Endothelial cell (in vitro differentiated cells): ENCODE data around the gene STIL. TPM values are rescaled to one million over a fixed set of nuclear protein-coding genes. Genes with fewer than 3 reads are reported as not detected.
A peak's percentile ranks its signal among the peaks of the same experiment; 100 is the strongest.

Experiments used
- DNase-seq: peaks from one replicate; pipeline ENCODE4 v3.0.0; 2021; ENCODE audit warnings: low spot score
- H3K27ac Mint-ChIP-seq: one replicate; pipeline ENCODE4 v1.8.0; 2021; ENCODE audit warnings: mixed read lengths, inconsistent platforms; ENCODE audit not compliant: unreplicated experiment
- H3K27me3 Mint-ChIP-seq: one replicate; pipeline ENCODE4 v1.8.0; 2021; ENCODE audit warnings: mild to moderate bottlenecking, moderate library complexity, mixed read lengths, inconsistent platforms; ENCODE audit not compliant: unreplicated experiment
- H3K36me3 Mint-ChIP-seq: one replicate; pipeline ENCODE4 v1.8.0; 2021; ENCODE audit warnings: mild to moderate bottlenecking, low read depth, mixed read lengths, inconsistent platforms; ENCODE audit not compliant: unreplicated experiment
- H3K4me1 Mint-ChIP-seq: one replicate; pipeline ENCODE4 v1.8.0; 2021; ENCODE audit warnings: mild to moderate bottlenecking, mixed read lengths, inconsistent platforms; ENCODE audit not compliant: unreplicated experiment
- H3K4me3 Mint-ChIP-seq: one replicate; pipeline ENCODE4 v1.8.0; 2021; ENCODE audit warnings: mild to moderate bottlenecking, mixed read lengths, inconsistent platforms; ENCODE audit not compliant: unreplicated experiment
- H3K9me3 Mint-ChIP-seq: one replicate; pipeline ENCODE4 v1.8.0; 2021; ENCODE audit warnings: mixed read lengths, inconsistent platforms; ENCODE audit not compliant: unreplicated experiment
- CTCF ChIP-seq: fragments of 200-600 bp; sonication (generic); IDR thresholded peaks from one replicate; pipeline ENCODE4 v1.5.0; 2021; ENCODE audit warnings: antibody characterized with exemption; ENCODE audit not compliant: unreplicated experiment
- total RNA-seq: library from RNA; stranded (reverse); fragmentation: NEBNext Ultra II Directional; extraction: Animal tissue kit (Norgen Biotek cat#: 25700); gene quantifications from one replicate; pipeline ENCODE4 v1.2.1, GENCODE V29; 2021; ENCODE audit not compliant: unreplicated experiment

Gene STIL
- total RNA-seq, 1 donor from 2014 or later = 12.1 TPM

- Mint-ChIP-seq H3K4me1 (peaks cover 54% of the 10 kb centered on the region), H3K9me3 (no peaks in the 10 kb centered on the region), H3K27ac (peak overlapping the region; percentile 100), H3K36me3 (peaks cover 49% of the 10 kb centered on the region), H3K27me3 (peaks cover 54% of the 10 kb centered on the region), H3K4me3 (peak overlapping the region; percentile 100)
- no peak for TF ChIP-seq CTCF
- DNase-seq = peak; percentile 47
Observed at GRCh38 chr1:47228644-47229030, 85.3 kb downstream of the STIL start.

- Mint-ChIP-seq H3K4me3 (peak overlapping the region; percentile 100), H3K9me3 (no peaks in the 10 kb centered on the region), H3K27me3 (peaks cover 45% of the 10 kb centered on the region), H3K36me3 (peaks cover 49% of the 10 kb centered on the region), H3K4me1 (peaks cover 43% of the 10 kb centered on the region), H3K27ac (peak overlapping the region; percentile 100)
- TF ChIP-seq CTCF = no peak
- DNase-seq = no peak
Observed at GRCh38 chr1:47227341-47228232, 86.4 kb downstream of the STIL start.

GRCh38 chr1:47226839-47227215 is 87.1 kb downstream of the STIL start:
- H3K4me3 Mint-ChIP-seq = peak overlapping the region; percentile 100

GRCh38 chr1:47226121-47226838 is 87.7 kb downstream of the STIL start:
- Mint-ChIP-seq H3K36me3 (peaks cover 43% of the 10 kb centered on the region), H3K9me3 (no peaks in the 10 kb centered on the region), H3K27ac (peak overlapping the region; percentile 100), H3K27me3 (peaks cover 38% of the 10 kb centered on the region), H3K4me1 (peaks cover 42% of the 10 kb centered on the region), H3K4me3 (peak overlapping the region; percentile 100)
- peak; percentile 41 for DNase-seq
- TF ChIP-seq CTCF = no peak

More at GRCh38 chr1:47226839-47227215, 87.1 kb downstream of the STIL start:
- DNase-seq = no peak
- H3K27me3 Mint-ChIP-seq = peaks cover 40% of the 10 kb centered on the region
- no peaks in the 10 kb centered on the region for H3K9me3 Mint-ChIP-seq
- H3K27ac Mint-ChIP-seq = peak overlapping the region; percentile 100
- H3K4me1 Mint-ChIP-seq = peaks cover 42% of the 10 kb centered on the region
- H3K36me3 Mint-ChIP-seq = peaks cover 49% of the 10 kb centered on the region
- TF ChIP-seq CTCF = no peak
